Endothelial cell of umbilical vein (primary cell): Measurements from ENCODE around the gene CACNA2D2. TPM values are rescaled to one million over a fixed set of nuclear protein-coding genes. Genes with fewer than 3 reads are reported as not detected.

ENCODE experiments used
- BruUV-seq: library from RNA; stranded (reverse); fragments of 400-500 nt; replicated peaks from 2 replicates; lab custom pipeline; 2021; lab: Mats Ljungman, UMichigan
- CTCF ChIA-PET: fragments of 300-600, 350-600 bp; sonication (Branson Sonifier 250); formaldehyde crosslinking; loops from one replicate; lab custom pipeline; 2021; ENCODE audit warnings: antibody characterized with exemption, inconsistent platforms; lab: Charles Lee
- POLR2A ChIA-PET: fragments of 300-600, 350-600 bp; sonication (Branson Sonifier 250); formaldehyde crosslinking; loops from one replicate; lab custom pipeline; 2021; ENCODE audit warnings: antibody characterized with exemption, inconsistent platforms; lab: Charles Lee
- DNase-seq: peaks from one replicate; pipeline ENCODE4 v3.0.0-alpha.2; 2011; ENCODE audit warnings: low read depth, low spot score
- FAIRE-seq: peaks from 2 replicates; lab custom pipeline; 2011; peaks lifted over from hg19 to GRCh38; lab: Jason Lieb, UNC
- H2AFZ ChIP-seq: 2 replicates; pipeline ENCODE4 v1.6.0; 2012; ENCODE audit warnings: low read depth, low read length, control low read depth, inconsistent platforms
- H3K27ac ChIP-seq: 2 replicates; pipeline ENCODE4 v1.5.1; 2011; ENCODE audit warnings: low read depth, mild to moderate bottlenecking, control low read depth, low read length, moderate library complexity; ENCODE audit not compliant: insufficient read depth
- H3K27me3 ChIP-seq, 2 experiments: 2 replicates each; pipeline versions ENCODE4 v1.6.0 to v1.6.1; 2011; ENCODE audit warnings: low read length in 2 of 2, mixed read lengths in 1 of 2; ENCODE audit not compliant: control insufficient read depth in 2 of 2, insufficient read depth in 2 of 2
- H3K36me3 ChIP-seq, 2 experiments: 2 replicates in 1 of 2; 3 replicates in 1 of 2; pipeline ENCODE4 v1.5.1; 2011; ENCODE audit warnings: low read length in 2 of 2, mild to moderate bottlenecking in 1 of 2, moderate library complexity in 1 of 2; ENCODE audit not compliant: control insufficient read depth in 2 of 2, insufficient read depth in 2 of 2; ENCODE audit errors: extremely low read depth in 1 of 2
- H3K4me1 ChIP-seq: 3 replicates; pipeline ENCODE4 v1.5.1; 2011; ENCODE audit warnings: mild to moderate bottlenecking, low read length; ENCODE audit not compliant: control insufficient read depth, insufficient read depth; ENCODE audit errors: extremely low read depth
- H3K4me2 ChIP-seq: 2 replicates; pipeline ENCODE4 v1.6.1; 2011; ENCODE audit warnings: low read length, control low read depth, mixed read lengths; ENCODE audit not compliant: insufficient read depth
- H3K4me3 ChIP-seq, 3 experiments: fragments of 200-600 bp in 1 of 3; sonication (generic), shearing (Covaris generic) in 1 of 3; replicated peaks in 1 of 3; 2 replicates each; pipeline ENCODE4 v1.5.1; 2011 to 2016; ENCODE audit warnings: control low read depth in 3 of 3, low read length in 3 of 3, mild to moderate bottlenecking in 2 of 3, inconsistent platforms in 1 of 3, low read depth in 1 of 3, moderate library complexity in 1 of 3; ENCODE audit not compliant: insufficient read depth in 1 of 3
- H3K79me2 ChIP-seq: 2 replicates; pipeline ENCODE4 v1.6.0; 2012; ENCODE audit warnings: low read length, inconsistent platforms; ENCODE audit not compliant: control insufficient read depth, insufficient read depth
- H3K9ac ChIP-seq: replicated peaks from 2 replicates; pipeline ENCODE3; 2011; ENCODE audit warnings: low read length, control low read depth; ENCODE audit not compliant: insufficient read depth; ENCODE audit errors: extremely low read depth
- H3K9me1 ChIP-seq: replicated peaks from 3 replicates; pipeline ENCODE4 v1.6.0; 2011; ENCODE audit warnings: mild to moderate bottlenecking, low read length; ENCODE audit not compliant: control insufficient read depth, insufficient read depth; ENCODE audit errors: extremely low read depth
- H3K9me3 ChIP-seq: replicated peaks from 2 replicates; pipeline ENCODE4 v1.5.1; 2012; ENCODE audit warnings: low read length, inconsistent platforms; ENCODE audit not compliant: control insufficient read depth, insufficient read depth
- H4K20me1 ChIP-seq: replicated peaks from 2 replicates; pipeline ENCODE3; 2011; ENCODE audit warnings: mild to moderate bottlenecking, low read length; ENCODE audit not compliant: control insufficient read depth, insufficient read depth; ENCODE audit errors: extremely low read depth
- CTCF ChIP-seq, 2 donors: IDR thresholded peaks; 1 replicate in 1 of 2; 2 replicates in 1 of 2; pipeline ENCODE4 v1.5.1; 2011; ENCODE audit warnings: low read length in 2 of 2, mild to moderate bottlenecking in 2 of 2, moderate library complexity in 2 of 2, control low read depth in 1 of 2, inconsistent platforms in 1 of 2, low read depth in 1 of 2; ENCODE audit not compliant: insufficient read depth in 1 of 2; ENCODE audit errors: extremely low read depth in 1 of 2
- FOS ChIP-seq: IDR thresholded peaks from 2 replicates; pipeline ENCODE4 v1.6.1; 2011; ENCODE audit warnings: mild to moderate bottlenecking, low read length, moderate library complexity, borderline replicate concordance; ENCODE audit not compliant: insufficient read depth
- GATA2 ChIP-seq: IDR thresholded peaks from 2 replicates; pipeline ENCODE4 v1.7.0; 2011; ENCODE audit warnings: low read depth, mild to moderate bottlenecking, moderate library complexity, mixed read lengths, low read length; ENCODE audit not compliant: insufficient read length, insufficient read depth
- MAX ChIP-seq: IDR thresholded peaks from 2 replicates; pipeline ENCODE4 v1.6.1; 2011; ENCODE audit not compliant: insufficient read depth, insufficient read length
- MYC ChIP-seq: IDR thresholded peaks from one replicate; pipeline ENCODE4 v1.6.1; 2011; ENCODE audit warnings: mild to moderate bottlenecking, low read depth, low read length
- POLR2A ChIP-seq: IDR thresholded peaks from 2 replicates; pipeline ENCODE4 v1.6.1; 2012; ENCODE audit warnings: low read depth, mild to moderate bottlenecking, control low read depth, low read length
- POLR2AphosphoS5 ChIP-seq: IDR thresholded peaks from 2 replicates; pipeline ENCODE4 v1.6.1; 2012; ENCODE audit warnings: low read depth, mild to moderate bottlenecking, control low read depth, low read length, moderate library complexity; ENCODE audit not compliant: insufficient read depth
- dilution Hi-C: fragments of 300-500 bp; cut with MboI; formaldehyde crosslinking; loops from one replicate; pipeline ENCODE4 v1.15.0; 2019; ENCODE audit warnings: low sequenced_read_pairs; ENCODE audit not compliant: extremely low pct_ligation_motif_present
- intact Hi-C: fragments of 100-400 bp; cut with micrococcal nuclease; formaldehyde crosslinking; loops from one replicate; pipeline ENCODE4 v1.10.0; 2022
- polyA plus RNA-seq, 4 experiments: library from polyadenylated mRNA; depleted of rRNA in 3 of 4; stranded (reverse) in 3 of 4; unstranded in 1 of 4; fragments of >200 nt; gene quantifications; 2 replicates each; pipeline versions ENCODE4 v1.2.1 to v1.2.3, GENCODE V29; 2011 to 2012; ENCODE audit warnings: missing spikeins in 1 of 4
- total RNA-seq: library from RNA; stranded (reverse); gene quantifications from 2 replicates; pipeline ENCODE4 v1.2.3, GENCODE V29; 2021

CACNA2D2 gene
- total and polyA plus RNA-seq, 2 donors (not counting 3 experiments of a cell fraction or from before 2014, with no cell fraction given), result 0.15 TPM; not detected in 1

GRCh38 chr3:50405249-50405648 lies 98.2 kb downstream of the CACNA2D2 start:
- no peak for DNase-seq
- no peak for FAIRE-seq
- H3K4me2 ChIP-seq, result no peak overlapping the region
- H3K27me3 ChIP-seq, result no peaks in the 10 kb centered on the region
- dilution Hi-C loops (no loop called here), intact Hi-C loops (no loop called here)
- H3K4me1 ChIP-seq, result no peaks in the 10 kb centered on the region
- ChIA-PET CTCF (no interaction called here), POLR2A (no interaction called here)
- no peaks in the 10 kb centered on the region for H3K79me2 ChIP-seq
- no peak overlapping the region for H3K4me3 ChIP-seq
- no peaks in the 10 kb centered on the region for H4K20me1 ChIP-seq
- no peaks in the 10 kb centered on the region for H3K36me3 ChIP-seq
- no peak overlapping the region for H3K9ac ChIP-seq
- H3K27ac ChIP-seq, result no peak overlapping the region
- TF ChIP-seq MAX (no peak), POLR2A (no peak), MYC (no peak), GATA2 (no peak), POLR2AphosphoS5 (no peak), FOS (no peak), CTCF (IDR thresholded peaks at IDR 0.05; ENCODE audit: extremely low read depth in 1 of 2, insufficient read depth in 1 of 2, low read depth in 1 of 2, low read length in 2 of 2) (no peak)
- no peaks in the 10 kb centered on the region for H3K9me3 ChIP-seq
- H3K9me1 ChIP-seq, result no peaks in the 10 kb centered on the region
- no peak overlapping the region for H2AFZ ChIP-seq
- BruUV-seq, result no TSS peak
